Activated CD4-positive, alpha-beta memory T cell treated with anti-CD3 and anti-CD28 coated beads, Interleukin-2, amount 10 ng/mL, durations not matched to agents 7 days and 5 days (primary cell): ENCODE results near the gene FNTB. TPM values are rescaled to one million over a fixed set of nuclear protein-coding genes. Genes with fewer than 3 reads are reported as not detected.

Source experiments
- CTCF ChIA-PET: fragments of 350-600 bp; sonication (Branson Sonifier 250); formaldehyde crosslinking; loops from one replicate; lab custom pipeline; 2021; ENCODE audit warnings: antibody characterized with exemption, inconsistent platforms; lab: Charles Lee
- POLR2A ChIA-PET: fragments of 350-600 bp; sonication (Branson Sonifier 250); formaldehyde crosslinking; loops from one replicate; lab custom pipeline; 2021; ENCODE audit warnings: antibody characterized with exemption; lab: Charles Lee
- DNase-seq: peaks from one replicate; pipeline ENCODE4 v3.0.0-alpha.2; 2020
- H3K27ac Mint-ChIP-seq: one replicate; pipeline ENCODE4 v1.8.0; 2021; ENCODE audit warnings: mild to moderate bottlenecking, mixed read lengths
- H3K27me3 Mint-ChIP-seq: one replicate; pipeline ENCODE4 v1.8.0; 2021; ENCODE audit warnings: mixed read lengths
- H3K36me3 Mint-ChIP-seq: one replicate; pipeline ENCODE4 v1.8.0; 2021; ENCODE audit warnings: low read depth, mixed read lengths
- H3K4me1 Mint-ChIP-seq: one replicate; pipeline ENCODE4 v1.8.0; 2021; ENCODE audit warnings: mixed read lengths
- H3K4me3 Mint-ChIP-seq: one replicate; pipeline ENCODE4 v1.8.0; 2021; ENCODE audit warnings: mild to moderate bottlenecking, mixed read lengths
- H3K9me3 Mint-ChIP-seq: one replicate; pipeline ENCODE4 v1.8.0; 2021; ENCODE audit warnings: mixed read lengths
- total RNA-seq, 2 experiments: library from RNA; stranded (reverse); gene quantifications; one replicate each; pipeline ENCODE4 v1.2.3, GENCODE V29; 2021

The FNTB gene, protein sequence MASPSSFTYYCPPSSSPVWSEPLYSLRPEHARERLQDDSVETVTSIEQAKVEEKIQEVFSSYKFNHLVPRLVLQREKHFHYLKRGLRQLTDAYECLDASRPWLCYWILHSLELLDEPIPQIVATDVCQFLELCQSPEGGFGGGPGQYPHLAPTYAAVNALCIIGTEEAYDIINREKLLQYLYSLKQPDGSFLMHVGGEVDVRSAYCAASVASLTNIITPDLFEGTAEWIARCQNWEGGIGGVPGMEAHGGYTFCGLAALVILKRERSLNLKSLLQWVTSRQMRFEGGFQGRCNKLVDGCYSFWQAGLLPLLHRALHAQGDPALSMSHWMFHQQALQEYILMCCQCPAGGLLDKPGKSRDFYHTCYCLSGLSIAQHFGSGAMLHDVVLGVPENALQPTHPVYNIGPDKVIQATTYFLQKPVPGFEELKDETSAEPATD
- total RNA-seq = 10 to 100 TPM; 12.3 to 16.1 TPM

DNA sequence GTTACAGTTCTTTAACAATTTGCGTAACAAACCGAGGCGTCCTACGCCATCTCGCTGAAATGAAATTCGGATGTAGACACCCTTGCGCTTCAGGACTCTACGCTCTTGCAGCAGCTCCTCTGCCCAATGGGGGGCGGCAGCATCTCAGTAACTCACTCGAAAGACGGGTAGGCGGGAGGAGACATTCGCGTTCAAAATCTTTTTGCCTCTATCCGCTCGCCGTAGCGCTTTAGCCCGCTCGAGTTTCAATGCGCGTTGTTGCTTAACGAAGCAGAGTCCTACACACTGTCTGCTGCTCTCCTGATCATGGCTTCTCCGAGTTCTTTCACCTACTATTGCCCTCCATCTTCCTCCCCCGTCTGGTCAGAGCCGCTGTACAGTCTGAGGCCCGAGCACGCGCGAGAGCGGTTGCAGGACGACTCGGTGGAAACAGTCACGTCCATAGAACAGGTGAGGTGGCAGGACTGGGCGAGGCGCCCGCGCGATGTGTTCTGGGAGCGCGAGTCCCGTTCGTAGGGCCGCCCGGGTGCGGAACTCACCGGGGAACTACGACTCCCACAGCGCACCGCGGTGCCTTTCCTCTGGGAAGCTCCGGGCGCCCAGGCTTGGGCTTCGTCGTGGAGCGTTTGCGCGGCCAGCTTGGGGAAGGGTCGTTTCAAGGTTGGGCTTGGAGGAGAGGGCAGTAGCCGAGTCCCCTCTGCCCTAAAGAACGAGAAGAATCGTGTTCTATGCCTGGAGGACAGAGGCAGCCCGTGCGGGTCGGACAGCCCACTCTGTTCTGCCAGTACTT is at the start of gene FNTB:
TSS of gene FNTB (plus strand) at position 248 of the 790 bp plus-strand sequence. CDS start at position 307, 59 bp downstream.
- Mint-ChIP-seq H3K36me3 (peaks cover 19% of the 10 kb centered on the region), H3K4me1 (peaks cover 55% of the 10 kb centered on the region), H3K4me3 (peak within 1 kb of the TSS; percentile 92), H3K9me3 (no peaks in the 10 kb centered on the region), H3K27me3 (peaks cover 27% of the 10 kb centered on the region), H3K27ac (peak within 1 kb of the TSS; percentile 86)
- POLR2A ChIA-PET = interaction anchor here (0.6 to 1.9 kb wide), 15 partner anchors 11 to 941 kb away, joined by 3 to 11 read pairs (median 4); partner anchors contain the start of genes CHURC1 and MAX
- CTCF ChIA-PET = interaction anchor here (0.9 to 2.8 kb wide), 20 partner anchors 14 to 428 kb away, joined by 3 to 15 read pairs (median 4); partner anchors contain the start of gene MAX
- peak; percentile 94 for DNase-seq

DNA sequence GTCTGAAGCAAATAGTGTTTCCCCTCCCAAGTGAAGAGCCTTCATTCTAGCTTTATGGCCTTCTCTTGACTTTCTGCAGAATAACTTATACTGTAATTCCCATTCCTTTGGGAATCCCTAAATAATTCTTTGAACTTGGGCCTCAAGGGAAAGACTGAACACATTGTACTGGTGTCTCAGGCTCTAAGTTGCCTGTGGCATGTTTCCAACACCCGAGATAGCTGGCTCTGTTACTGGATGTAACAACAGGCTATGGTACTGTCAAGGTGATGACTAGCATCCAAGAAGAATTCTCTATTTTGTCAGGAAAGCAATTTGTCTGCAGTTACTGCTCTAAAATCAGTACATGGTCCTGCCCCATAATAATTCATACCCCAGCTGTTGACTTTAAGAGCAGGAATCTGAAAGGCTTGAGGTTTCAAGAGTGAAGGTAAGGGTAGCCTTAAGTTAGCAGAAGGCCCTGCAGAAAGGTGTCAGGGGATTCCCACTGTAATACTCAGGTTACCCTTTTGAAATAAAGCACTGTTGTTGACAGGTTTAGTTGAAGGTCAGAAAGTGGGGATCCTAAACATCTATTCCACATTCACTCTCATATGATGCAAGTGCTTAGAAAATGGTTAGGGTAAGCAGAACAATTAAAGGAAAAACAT is 49.4 kb upstream of the FNTB start:
- peaks cover 26% of the 10 kb centered on the region for H3K4me1 Mint-ChIP-seq
- POLR2A ChIA-PET = interaction anchor here (1.0 to 2.0 kb wide), 4 partner anchors 9 to 33 kb away, joined by 3 to 11 read pairs (median 3); partner anchors contain the start of gene CHURC1
- H3K36me3 Mint-ChIP-seq = peaks cover 57% of the 10 kb centered on the region

GRCh38 chr14:64937821-64938193 is 48.9 kb upstream of the FNTB start:
- ChIA-PET CTCF (interaction anchor here (2.0 kb wide), 1 partner anchor 115 kb away, joined by 5 read pairs; no protein-coding TSS in a partner anchor), POLR2A (interaction anchor here (1.2 kb wide), 1 partner anchor 14 kb away, joined by 3 read pairs; no protein-coding TSS in a partner anchor)
- DNase-seq = no peak
- H3K4me1 Mint-ChIP-seq = peaks cover 28% of the 10 kb centered on the region
- H3K4me3 Mint-ChIP-seq = no peak overlapping the region
- H3K27me3 Mint-ChIP-seq = no peaks in the 10 kb centered on the region
- no peaks in the 10 kb centered on the region for H3K9me3 Mint-ChIP-seq
- peaks cover 54% of the 10 kb centered on the region for H3K36me3 Mint-ChIP-seq
- no peak overlapping the region for H3K27ac Mint-ChIP-seq

More for the DNA sequence above, 49.4 kb upstream of the FNTB start:
- no peak overlapping the region for H3K4me3 Mint-ChIP-seq
- H3K27me3 Mint-ChIP-seq = no peaks in the 10 kb centered on the region
- no peak overlapping the region for H3K27ac Mint-ChIP-seq
- no peak for DNase-seq
- CTCF ChIA-PET = interaction anchor here (0.9 to 2.0 kb wide), 4 partner anchors 10 to 238 kb away, joined by 3 to 5 read pairs (median 4); no protein-coding TSS in a partner anchor
- H3K9me3 Mint-ChIP-seq = no peaks in the 10 kb centered on the region

DNA sequence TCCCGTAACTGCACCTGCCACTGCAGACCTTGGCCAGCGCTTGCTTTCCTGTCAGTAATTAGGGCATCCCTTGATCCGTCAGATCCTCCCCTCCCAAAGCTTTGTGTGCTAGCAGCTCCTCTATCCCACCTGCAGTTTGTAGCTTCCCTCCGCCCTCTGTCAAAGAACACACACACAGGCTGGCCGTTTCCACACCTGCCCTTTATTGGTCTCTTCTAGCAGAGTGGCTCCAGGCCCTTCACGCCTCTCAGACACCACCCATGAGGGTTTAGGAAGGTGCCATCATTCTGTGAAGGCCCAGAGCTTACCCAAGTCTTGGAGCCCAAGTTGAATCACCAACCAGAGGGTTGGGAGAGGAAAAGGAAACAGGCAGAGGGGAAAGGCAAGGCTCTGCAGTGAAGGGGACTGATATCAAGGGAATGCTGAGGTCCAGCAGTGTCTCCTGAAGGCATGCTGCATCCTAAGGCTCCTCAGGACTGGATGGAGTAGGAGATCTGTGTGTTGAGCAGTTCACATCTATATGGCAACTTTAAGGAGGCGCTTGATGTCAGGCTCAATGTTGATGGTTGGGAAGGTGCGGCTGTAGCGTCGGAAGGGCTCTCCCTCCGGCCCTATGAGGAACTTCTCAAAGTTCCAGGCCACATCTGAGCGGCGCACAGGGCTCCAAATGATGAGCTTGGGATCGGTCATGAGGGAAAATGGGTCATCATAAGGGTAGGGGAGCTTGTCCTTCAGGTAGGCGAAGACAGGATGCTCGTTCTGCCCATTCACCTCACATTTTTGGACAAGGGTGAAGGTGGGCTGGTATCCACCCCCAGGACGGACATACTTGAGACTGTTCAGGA is 47.5 kb upstream of the FNTB start:
- Mint-ChIP-seq H3K27me3 (no peaks in the 10 kb centered on the region), H3K9me3 (no peaks in the 10 kb centered on the region), H3K4me3 (no peak overlapping the region), H3K36me3 (peaks cover 51% of the 10 kb centered on the region), H3K4me1 (peaks cover 39% of the 10 kb centered on the region), H3K27ac (no peak overlapping the region)
- ChIA-PET POLR2A (interaction anchor here (0.9 to 1.8 kb wide), 3 partner anchors 15 to 25 kb away, joined by 4 to 5 read pairs (median 4); partner anchors contain the start of gene CHURC1), CTCF (no interaction called here)
- DNase-seq = no peak

GRCh38 chr14:64939817-64940190 is 46.9 kb upstream of the FNTB start:
- CTCF ChIA-PET = no interaction called here
- DNase-seq = no peak
- POLR2A ChIA-PET = interaction anchor here (1.6 to 1.8 kb wide), 2 partner anchors 16 to 25 kb away, joined by 4 to 5 read pairs; partner anchors contain the start of gene CHURC1
- H3K4me1 Mint-ChIP-seq = peaks cover 38% of the 10 kb centered on the region
- H3K36me3 Mint-ChIP-seq = peaks cover 46% of the 10 kb centered on the region
- H3K4me3 Mint-ChIP-seq = no peak overlapping the region
- no peaks in the 10 kb centered on the region for H3K9me3 Mint-ChIP-seq
- no peak overlapping the region for H3K27ac Mint-ChIP-seq
- no peaks in the 10 kb centered on the region for H3K27me3 Mint-ChIP-seq

GRCh38 chr14:64940336-64940910 is 46.3 kb upstream of the FNTB start:
- H3K27me3 Mint-ChIP-seq = no peaks in the 10 kb centered on the region
- POLR2A ChIA-PET = interaction anchor here (1.6 to 1.8 kb wide), 2 partner anchors 16 to 26 kb away, joined by 4 to 5 read pairs; partner anchors contain the start of gene CHURC1
- peaks cover 47% of the 10 kb centered on the region for H3K36me3 Mint-ChIP-seq
- H3K9me3 Mint-ChIP-seq = no peaks in the 10 kb centered on the region
- CTCF ChIA-PET = no interaction called here
- H3K27ac Mint-ChIP-seq = no peak overlapping the region
- H3K4me1 Mint-ChIP-seq = peaks cover 36% of the 10 kb centered on the region
- no peak overlapping the region for H3K4me3 Mint-ChIP-seq
- no peak for DNase-seq

DNA sequence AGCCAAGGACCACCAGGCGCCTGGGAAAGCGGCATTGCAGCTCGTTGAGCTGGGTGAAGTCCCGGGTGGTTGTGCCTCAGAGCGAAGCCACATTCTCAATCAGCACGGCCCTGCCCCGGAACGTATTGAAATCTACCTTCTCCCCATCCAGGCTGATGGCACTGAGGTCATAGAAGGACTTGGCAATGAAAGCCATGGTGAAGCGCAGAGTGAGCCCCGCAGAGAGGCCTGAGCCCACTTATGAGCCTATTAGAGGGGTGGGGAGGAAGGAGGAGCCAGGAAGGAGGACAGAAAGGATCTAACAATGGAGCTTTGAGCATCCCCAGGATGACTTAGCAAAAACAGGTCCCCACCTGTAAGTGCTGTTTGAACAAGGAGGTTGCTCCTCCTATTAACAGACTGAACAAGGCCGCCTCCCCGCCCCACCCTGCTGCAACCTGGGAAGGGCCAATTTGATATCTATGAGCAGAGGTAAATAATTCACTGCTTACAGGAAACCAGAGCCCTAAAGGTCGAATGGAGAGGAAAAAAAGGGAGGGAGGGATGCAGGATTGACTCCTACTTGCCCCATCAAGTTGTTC is 44.1 kb upstream of the FNTB start, which contains the start of gene GPX2:
TSS of gene GPX2 (minus strand) at position 215 of the 581 bp plus-strand sequence. CDS start at position 196, 19 bp downstream.
- Mint-ChIP-seq H3K27ac (no peak within 1 kb of the TSS), H3K4me1 (peaks cover 29% of the 10 kb centered on the region), H3K9me3 (no peaks in the 10 kb centered on the region), H3K27me3 (no peaks in the 10 kb centered on the region), H3K36me3 (peaks cover 45% of the 10 kb centered on the region), H3K4me3 (no peak within 1 kb of the TSS)
- ChIA-PET CTCF (interaction anchor here (0.9 kb wide), 1 partner anchor 49 kb away, joined by 6 read pairs; no protein-coding TSS in a partner anchor), POLR2A (interaction anchor here (1.9 kb wide), 1 partner anchor 28 kb away, joined by 4 read pairs; no protein-coding TSS in a partner anchor)
- DNase-seq = no peak

- H3K27ac Mint-ChIP-seq = no peak overlapping the region
- ChIA-PET CTCF (no interaction called here), POLR2A (interaction anchor here (1.5 kb wide), 1 partner anchor 29 kb away, joined by 4 read pairs; no protein-coding TSS in a partner anchor)
- H3K36me3 Mint-ChIP-seq = peaks cover 42% of the 10 kb centered on the region
- no peak overlapping the region for H3K4me3 Mint-ChIP-seq
- H3K27me3 Mint-ChIP-seq = no peaks in the 10 kb centered on the region
- DNase-seq = no peak
- H3K9me3 Mint-ChIP-seq = no peaks in the 10 kb centered on the region
- peaks cover 25% of the 10 kb centered on the region for H3K4me1 Mint-ChIP-seq
Observed at GRCh38 chr14:64943556-64943955, 43.1 kb upstream of the FNTB start.

DNA sequence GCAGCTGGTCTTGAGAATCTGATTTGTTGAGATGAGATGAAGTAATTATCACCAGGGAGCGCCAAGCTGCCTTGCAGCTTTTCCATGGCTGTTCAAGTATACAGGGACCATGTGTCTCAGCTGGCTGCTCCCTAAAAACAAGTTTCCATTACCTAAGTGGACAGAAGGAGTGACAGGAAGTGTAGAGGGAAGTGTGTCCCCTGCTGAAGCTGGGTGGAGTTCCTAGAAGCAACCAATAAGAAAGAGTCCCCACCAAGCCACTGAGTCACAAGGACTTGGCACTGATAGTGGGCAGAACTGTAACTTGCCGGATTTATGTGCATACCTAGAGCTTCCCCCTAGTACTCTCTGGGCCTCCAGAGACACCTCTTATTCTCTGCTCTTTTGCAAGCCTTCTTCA is 42.7 kb upstream of the FNTB start:
- Mint-ChIP-seq H3K4me3 (no peak overlapping the region), H3K27ac (no peak overlapping the region), H3K4me1 (peaks cover 25% of the 10 kb centered on the region), H3K9me3 (no peaks in the 10 kb centered on the region), H3K36me3 (peaks cover 38% of the 10 kb centered on the region), H3K27me3 (no peaks in the 10 kb centered on the region)
- no peak for DNase-seq
- ChIA-PET CTCF (no interaction called here), POLR2A (interaction anchor here (1.5 kb wide), 1 partner anchor 29 kb away, joined by 4 read pairs; no protein-coding TSS in a partner anchor)

GRCh38 chr14:64944861-64945260 is 41.8 kb upstream of the FNTB start:
- POLR2A ChIA-PET = interaction anchor here (1.5 kb wide), 1 partner anchor 30 kb away, joined by 4 read pairs; no protein-coding TSS in a partner anchor
- DNase-seq = no peak
- H3K4me1 Mint-ChIP-seq = peaks cover 25% of the 10 kb centered on the region
- peaks cover 37% of the 10 kb centered on the region for H3K36me3 Mint-ChIP-seq
- H3K27ac Mint-ChIP-seq = no peak overlapping the region
- no peak overlapping the region for H3K4me3 Mint-ChIP-seq
- H3K27me3 Mint-ChIP-seq = no peaks in the 10 kb centered on the region
- H3K9me3 Mint-ChIP-seq = no peaks in the 10 kb centered on the region
- CTCF ChIA-PET = no interaction called here
